NCI-H1105 treated with DMSO at 0.1 percent for 48 hours (cell line): ENCODE measurements around the gene TRAPPC11.
"Not testable (repeated sequence)": the region's sequence is repeated elsewhere in the genome, so short reads cannot be mapped to it uniquely, and the experiment has no call there.

ENCODE experiments used
- DNase-seq: peaks from one replicate; lab custom pipeline; 2025; lab: John Stamatoyannopoulos, UW

Gene TRAPPC11

DNA sequence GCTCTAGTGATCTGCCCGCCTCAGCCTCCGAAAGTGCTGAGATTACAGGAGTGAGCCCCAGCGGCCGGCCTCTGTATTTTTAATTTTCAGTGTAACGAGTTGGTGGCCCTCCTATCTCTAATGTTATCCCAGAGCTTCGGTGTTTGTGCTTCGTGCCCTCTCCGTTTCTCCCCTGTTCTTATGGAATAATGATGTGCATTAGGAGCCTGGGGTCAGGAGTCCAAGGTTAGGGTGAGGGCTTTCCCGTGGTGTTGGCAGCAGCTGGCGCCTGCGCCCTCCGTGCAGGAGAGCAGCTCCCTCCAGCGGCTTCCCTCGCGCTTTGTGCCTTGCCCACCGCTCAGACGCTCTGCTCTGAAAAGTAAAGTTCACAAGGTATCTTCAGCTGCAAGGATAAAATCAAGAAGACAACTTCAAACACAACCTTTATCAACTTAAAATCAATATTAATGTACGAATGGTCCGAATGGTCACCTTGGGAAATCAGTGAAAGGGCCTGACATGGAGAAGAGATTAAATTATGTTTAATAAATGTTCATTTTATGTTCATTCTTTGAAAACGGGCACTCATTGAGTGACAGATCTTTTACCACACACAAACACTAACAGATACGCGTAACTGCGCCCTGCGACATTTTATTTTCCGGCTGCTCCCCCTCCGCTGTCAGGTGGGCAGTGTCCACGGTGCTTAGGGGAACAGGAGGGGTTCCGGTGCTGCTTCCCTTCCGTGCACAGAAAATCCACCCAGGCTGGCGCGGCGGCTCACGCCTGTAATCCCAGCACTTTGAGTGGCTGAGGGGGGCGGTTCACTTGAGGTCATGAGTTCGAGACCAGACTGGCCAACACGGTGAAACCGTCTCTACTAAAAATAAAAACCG lies 62.4 kb downstream of the TRAPPC11 start:
- no peak for DNase-seq

DNA sequence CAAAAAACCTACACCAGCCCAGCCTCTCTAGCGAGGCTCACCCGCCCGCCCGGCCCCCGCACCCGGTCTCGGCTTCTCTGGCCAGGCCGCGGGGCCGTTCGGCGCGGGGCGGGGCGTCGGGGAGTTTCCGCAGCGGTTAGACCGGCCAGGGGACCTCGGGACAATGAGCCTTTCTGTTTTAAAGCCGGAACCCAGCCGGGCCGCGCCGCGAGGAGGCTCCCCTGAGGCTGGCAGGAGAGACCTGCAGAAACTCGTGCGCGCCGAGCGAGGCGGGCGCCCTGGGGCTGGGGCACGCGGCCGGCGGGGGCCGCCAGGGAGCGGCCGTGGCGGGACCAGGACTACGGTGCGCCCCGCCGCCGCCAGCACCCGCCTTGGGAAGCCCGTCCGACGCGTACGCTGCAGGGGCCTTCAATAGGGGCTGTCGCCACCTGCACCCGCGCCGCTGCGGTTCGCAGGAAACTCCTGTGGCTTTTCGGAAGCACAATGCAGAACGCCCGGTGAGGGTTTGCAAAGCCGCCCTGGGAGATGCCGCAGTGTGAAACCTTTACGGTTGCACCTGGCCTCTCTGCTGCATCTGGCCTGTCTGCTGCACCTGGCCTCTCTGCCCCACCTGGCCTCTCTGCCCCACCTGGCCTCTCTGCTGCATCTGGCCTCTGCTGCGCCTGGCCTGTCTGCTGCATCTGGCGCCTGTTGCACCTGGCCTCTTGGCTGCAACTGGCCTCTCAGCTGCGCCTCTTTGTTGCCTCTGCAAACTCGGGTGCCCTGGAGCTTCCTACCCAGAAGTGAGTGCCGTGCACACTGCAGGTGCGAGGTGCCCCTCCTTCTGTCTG lies 63.9 kb downstream of the TRAPPC11 start:
- no peak for DNase-seq

DNA sequence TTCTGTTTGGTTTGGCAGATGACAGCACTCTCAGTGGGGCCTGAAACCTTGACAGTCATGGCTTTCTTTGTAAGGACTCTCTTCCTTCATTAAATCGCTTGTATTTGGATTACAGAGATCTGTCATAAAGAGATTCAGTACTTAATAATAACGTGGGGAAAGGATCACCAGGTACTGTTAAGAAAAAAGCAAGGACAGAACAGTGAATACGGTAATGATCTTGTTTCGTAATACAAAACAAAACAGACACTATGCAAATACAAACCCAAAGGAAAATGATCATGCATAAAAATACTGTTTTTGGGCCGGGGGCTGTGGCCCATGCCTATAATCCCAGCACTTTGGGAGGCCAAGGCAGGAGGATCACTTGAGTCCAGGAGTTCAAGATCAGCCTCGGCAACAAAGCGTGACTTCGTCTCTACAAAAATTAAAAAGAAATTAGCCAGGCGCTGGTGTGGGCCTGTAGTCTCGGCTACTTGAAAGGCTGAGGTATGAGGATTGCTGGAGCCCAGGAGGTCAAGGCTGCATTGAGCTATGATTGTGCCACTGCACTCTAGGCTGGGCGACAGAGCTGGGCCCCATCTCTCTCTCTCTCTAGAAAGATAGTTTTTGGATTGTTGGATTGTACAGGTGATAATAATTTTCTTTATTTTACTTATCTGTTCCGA lies 64.6 kb downstream of the TRAPPC11 start:
- no peak for DNase-seq

DNA sequence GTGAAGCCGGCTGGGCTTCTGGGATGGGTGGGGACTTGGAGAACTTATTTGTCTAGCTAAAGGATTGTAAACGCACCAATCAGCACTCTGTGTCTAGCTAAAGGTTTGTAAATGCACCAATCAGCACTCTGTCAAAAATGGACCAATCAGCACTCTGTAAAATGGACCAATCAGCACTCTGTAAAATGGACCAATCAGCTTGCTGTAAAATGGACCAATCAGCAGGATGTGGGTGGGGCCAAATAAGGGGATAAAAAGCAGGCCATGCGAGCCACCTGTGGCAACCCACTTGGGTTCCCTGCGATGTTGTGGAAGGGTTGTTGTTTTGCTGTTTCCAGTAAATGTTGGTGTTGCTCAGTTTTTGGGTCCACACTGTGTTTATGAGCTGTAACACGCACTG lies 66.5 kb downstream of the TRAPPC11 start:
- DNase-seq, result not testable (repeated sequence)

DNA sequence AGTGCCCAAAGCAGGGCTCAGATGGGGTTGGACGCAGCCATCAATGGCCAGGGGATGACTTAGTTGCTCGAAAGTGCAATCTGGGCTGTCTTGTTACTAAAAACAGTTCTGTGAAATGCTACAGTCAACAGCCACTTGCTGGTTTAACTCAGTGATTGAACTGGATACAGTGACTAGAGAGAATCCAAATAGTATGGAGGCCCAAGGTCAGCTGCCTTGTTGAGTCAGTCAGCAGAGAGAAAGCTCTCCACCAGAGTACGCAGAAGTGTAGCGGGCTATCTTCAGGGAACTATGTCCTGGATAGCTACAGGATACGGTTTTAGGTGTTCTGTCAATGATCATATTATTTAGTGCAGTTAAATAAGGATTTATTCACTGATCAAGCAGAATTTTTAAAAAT lies 68.4 kb downstream of the TRAPPC11 start:
- no peak for DNase-seq

DNA sequence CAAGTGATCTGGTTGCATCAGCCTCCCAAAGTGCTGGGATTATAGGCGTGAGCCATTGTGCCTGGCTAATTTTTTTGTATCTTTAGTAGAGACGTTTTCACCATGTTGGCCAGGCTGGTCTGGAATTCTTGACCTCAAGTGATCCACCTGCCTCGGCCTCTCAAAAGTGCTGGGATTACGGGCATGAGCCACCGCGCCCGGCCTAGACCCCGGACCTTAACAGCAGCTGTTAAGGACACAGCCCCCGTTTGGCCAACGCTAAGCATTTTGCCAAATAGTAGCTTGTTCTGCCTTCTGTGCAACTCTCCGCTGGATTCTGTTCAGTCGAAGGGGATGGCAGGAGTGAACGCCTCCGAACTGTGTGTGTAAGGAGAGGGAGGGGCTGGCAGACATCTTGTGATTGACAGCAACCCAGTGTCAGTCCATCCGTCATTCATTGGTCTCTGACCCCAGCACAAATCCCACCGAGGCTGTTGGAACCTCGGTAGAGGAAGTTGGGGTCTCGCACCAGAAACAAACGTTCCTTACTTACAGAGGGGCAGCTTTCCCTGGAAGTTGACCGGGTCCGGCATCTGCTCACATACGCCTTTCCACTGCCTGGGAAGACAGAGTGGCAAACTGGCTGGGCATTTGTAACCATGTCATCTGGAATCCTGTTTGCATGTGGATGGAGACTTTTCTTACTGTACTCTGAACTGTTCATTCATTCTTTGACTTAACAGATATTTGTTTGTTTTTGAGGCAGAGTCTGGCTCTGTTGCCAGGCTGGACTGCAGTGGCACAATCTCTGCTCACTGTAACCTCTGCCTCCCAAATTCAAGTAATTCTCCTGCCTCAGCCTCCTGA lies 69.4 kb downstream of the TRAPPC11 start:
- DNase-seq, result no peak

DNA sequence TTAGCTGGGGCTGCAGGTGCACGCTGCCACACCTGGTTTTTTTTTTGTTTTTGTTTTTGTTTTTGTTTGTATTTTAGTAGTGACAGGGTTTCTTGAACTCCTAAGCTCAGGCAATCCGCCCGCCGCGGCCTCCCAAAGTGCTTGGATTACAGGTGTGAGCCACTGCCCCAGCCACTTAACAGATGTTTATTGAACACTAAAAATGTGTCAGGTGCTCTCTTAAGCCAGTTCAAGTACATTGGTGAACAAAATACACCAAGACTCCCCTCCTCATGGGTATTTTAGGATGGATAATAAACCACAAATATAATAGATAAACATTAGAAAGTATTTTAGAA lies 69.9 kb downstream of the TRAPPC11 start:
- DNase-seq, result no peak

DNA sequence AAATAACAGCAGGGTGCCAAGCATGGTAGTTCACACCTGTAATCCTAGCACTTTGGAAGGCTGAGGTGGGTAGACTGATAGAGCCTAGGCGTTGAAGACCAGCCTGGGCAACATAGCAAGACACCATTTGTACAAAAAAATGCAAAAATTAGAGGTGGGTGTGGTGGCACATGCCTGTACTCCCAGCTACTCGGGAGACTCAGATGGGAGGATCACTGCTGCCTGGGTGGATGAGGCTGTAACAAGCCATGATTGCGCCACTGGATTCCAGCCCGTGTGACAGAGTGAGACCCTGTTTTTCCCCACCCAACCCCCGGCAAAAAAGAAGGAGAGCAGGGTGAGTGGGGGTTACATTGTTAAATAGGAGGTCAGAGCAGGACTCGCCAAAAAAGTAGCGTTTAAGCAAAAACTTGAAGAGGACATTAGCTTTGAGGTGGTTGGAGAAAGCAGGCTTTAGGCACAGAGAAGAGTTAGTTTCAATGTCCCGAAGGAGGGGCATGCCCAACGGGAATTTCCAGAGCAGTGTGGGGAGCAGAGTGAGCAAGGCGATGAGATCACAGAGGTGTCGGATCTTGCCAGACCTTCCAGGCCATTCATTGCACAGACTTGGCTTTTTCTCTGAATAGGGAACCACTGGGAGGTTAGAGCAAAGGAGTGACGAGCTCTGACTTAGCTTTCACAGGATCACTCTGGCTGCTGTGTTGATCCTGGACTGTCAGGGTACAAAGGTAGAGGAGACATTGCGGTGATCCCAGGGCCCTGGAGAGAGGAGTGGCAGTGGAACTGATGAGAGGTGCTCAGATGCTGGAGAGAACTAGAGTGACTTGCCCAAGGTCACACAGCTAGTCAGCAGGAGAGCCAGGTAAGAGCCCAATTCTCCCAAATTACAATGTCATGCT lies 70.6 kb downstream of the TRAPPC11 start:
- no peak for DNase-seq

DNA sequence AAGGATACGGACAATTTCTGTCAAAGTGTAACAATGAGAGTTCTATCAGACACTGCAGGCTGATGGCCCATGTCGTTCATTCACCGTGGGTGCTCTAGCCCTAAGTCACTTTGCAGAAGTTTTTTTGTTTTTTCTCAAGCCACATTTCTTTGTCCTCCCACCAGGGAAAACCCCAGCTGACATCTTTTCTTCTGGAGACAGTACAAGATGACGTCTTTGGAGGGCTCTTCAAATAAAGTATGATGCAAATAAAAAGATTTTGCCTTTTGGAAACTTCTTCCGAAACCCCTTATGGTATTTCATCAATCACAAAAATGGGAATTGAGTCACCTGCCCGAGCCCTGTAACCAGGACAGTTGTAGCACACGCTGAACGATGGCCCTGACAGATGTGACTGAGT lies 73.2 kb downstream of the TRAPPC11 start:
- DNase-seq, result no peak

DNA sequence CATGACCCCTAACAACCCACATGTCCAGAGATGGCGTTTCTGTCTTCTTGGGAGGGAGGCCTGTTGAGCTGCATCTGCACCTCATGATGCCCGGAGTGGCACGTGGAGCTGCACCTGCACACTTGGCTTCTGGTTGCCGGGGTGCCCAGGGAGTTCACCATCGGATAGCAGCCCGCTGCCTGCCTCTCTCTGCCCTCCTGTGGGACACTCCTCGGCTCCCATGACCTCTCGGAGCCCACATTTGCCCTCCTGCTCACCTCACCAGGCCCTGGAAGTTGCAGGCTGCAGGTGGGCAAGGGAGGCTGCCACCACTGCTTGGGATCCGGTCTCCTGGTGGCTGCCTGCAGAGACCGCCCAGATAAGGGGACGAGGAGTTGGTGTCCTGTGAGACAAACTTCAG lies 74.1 kb downstream of the TRAPPC11 start:
- no peak for DNase-seq

DNA sequence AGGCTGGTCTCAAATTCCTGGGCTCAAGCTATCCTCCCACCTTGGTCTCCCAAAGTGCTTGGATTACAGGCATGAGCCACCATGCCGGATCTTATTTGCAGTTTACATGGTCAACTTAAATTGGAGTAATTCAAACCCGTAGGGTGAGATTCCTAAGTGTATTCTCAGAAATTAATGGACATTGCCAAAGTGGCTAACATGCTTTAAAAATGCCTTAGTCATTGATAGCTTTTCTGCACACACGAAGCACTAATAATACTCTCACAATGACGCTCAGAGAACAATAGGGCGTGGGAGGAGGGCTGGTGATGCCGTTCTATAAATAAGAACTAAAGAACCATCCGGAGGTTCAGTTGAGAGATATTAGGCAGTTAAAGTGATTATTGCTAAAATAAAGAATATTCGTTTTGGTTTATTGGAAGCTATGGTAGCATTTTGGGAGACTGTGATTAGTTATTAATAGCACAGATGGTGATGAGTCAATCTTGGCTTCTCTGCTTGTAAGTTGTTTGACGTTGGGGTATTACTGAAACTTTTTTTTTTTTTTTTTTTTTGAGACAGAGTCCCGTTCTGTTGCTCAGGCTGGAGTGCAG lies 79.1 kb downstream of the TRAPPC11 start:
- DNase-seq, result no peak

DNA sequence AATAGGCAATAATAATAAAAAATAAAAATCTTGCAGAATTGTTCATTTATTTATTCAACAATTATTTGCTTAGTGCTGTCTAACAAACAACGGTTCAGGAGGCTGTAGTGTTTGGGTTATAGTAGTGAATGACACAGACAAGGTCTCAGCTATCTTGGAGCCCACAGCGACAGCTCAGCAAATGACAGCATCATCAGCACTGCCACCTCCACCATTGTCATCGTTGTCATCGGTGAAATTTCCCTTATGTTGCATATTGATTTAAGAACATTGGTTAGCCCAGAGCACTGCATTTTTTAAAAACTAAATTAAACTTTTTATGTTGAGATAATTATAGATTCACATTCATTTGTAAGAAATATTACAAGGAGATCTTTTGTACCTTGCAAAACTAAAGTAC lies 79.9 kb downstream of the TRAPPC11 start:
- DNase-seq, result no peak

DNA sequence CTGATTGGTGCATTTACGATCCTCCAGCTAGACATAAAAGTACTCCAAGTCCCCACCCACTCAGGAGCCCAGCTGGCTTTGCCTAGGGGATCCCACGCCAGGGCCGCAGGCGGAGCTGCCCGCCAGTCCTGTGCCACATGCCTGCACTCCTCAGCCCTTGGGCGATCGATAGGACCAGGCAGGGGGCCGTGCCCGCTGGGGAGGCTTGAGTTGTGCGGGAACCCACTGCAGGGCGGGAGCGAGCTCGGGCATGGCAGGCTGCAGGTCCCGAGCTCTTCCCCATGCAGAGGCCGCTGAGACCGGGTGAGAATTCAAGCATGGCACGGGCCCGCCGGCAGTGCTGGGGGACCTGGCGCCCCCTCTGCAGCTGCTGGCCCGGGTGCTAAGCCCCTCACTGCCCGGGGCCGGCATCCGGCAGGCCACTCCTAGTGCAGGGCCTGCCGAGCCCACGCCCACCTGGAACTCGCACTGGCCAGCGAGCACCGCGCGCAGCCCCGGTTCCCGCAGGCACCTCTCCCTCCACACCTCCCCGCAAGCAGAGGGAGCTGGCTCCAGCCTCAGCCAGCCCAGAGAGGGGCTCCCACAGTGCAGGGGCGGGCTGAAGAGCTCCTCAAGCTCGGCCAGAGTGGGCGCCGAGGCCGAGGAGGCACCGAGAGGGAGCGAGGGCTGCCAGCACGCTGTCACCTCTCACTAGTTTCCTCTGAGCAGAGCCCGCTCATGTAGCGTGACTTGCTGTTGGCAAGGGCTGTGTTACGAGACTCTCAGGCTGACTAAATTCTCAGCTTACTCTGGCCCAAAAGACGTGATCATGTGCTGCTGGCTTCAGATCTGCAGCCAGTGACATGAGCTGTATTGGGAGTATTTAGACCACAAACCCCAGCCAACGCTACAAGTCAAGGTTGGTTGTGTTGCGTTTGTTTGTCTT lies 87.5 kb downstream of the TRAPPC11 start:
- no peak for DNase-seq

DNA sequence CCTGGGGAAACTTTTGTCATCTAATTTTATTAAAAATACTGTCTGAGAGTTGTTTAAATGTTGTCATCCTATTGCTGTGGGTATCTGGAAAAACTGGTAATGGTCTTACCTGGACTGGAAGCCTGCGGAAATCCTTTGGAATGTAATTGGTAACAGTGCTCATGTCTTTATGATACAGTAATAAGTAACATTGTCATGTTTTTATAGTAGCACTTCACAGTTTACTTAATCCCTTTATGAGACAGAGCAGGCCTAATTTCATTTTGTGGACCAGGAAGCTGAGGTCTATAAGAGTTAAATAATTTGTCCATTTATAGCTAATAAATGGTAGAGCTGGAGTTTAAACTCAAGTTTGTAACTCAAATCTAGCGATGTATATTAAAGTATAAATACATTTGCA lies 88.3 kb downstream of the TRAPPC11 start:
- no peak for DNase-seq

DNA sequence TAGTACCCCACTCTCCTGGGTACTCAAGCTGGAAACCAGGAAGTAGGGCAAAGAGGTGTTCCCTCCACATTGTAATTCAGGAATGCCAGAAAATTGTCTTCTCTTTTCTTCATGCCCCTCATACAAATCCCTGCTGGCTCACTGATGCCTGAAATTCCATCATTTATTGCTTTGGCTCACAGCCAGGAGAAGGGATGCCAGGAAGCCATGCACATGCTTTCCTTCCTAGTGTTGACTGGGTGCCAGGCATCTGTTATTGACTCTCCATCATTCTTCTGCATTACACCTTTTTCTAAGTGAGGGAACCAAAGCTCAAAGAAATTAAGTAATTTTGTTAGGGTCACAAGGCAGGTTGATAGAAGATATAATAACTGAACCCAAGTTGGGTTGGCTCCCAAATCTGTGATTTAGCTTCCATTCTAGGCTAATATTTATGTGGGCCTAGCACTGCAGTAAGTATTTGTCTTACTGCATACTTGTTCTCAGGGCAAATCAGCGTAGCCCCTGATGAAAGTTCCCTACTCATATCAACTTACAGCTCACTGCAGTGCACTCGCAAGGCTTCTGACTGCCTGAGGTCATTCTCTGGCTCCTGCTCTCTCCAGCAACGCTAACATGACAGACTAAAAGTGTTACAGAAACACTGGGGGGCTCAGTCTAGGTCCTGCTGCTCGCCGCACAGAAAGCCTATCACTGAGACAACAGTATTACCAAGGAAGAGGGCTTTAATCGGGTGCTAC lies 89.0 kb downstream of the TRAPPC11 start:
- peak; percentile 27 for DNase-seq

DNA sequence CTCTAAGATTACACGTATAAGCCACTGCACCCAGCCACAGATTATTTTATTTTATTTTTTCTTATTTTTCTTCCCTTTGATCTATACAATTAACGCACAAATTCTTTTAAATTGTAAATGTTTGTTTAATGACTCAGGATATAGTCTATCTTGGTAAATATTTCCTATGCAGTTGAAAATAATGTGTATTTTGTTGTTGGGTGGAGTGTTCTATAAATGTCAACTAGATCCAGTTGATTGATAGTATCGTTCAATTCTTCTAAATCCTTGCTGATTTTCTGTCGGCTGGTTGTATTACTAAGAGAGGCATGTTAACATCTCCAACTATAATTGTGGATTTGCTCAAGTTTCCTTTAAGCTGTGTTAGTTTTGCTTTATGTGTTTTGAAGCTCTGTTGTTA lies 92.0 kb downstream of the TRAPPC11 start:
- no peak for DNase-seq

DNA sequence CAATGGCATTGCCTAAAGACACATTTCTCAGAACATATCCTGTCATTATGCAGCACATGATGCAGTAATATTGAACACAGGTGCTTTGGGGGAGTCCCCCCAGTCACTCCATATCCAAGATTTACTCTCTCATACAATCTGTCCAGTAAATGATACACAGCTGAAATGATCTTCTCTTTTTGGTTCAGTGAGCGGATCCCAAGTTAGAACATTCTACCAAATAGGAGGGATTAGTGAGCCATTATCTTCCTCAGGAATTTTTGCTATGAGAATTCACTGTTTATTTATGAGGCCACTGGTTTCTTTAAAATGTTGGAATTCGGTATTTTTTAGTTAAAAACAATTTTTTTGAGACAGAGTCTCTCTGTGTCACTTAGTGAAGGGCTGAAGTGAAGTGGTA lies 96.5 kb downstream of the TRAPPC11 start:
- DNase-seq, result no peak

DNA sequence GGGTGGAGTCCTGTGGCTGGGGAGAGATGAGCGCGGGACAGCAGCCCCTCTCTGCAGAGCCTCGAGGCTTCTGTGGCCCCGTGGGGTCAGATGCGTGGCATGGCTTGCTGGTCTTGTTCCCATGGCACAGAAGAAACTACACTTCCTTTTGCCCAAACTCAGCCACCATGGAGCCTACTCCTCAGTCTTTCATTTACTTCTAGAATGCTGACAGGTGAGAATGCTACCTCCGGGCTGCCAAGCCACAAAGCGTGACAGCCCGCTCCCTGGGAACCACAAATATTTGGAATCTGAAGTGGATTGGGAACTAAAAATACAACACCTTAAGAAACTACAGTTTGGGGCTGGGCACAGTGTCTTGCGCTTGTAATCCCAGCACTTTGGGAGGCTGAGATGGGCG lies 98.0 kb downstream of the TRAPPC11 start:
- no peak for DNase-seq
